ENCODE measurements around the gene GADD45A. TPM values are rescaled to one million over a fixed set of nuclear protein-coding genes. Genes with fewer than 3 reads are reported as not detected.

GADD45A gene
- total RNA-seq, 2 experiments from 2014 or later: 47.0 to 48.3 TPM

Other genes with a start within 250 kb of the GADD45A start
- under 1 TPM; 0.05 to 0.07 TPM for gene GNG12, start 148.3 kb downstream of the GADD45A start, total RNA-seq

Data from activated naive CD4-positive, alpha-beta T cell treated with anti-CD3 and anti-CD28 coated beads for 36 hours (primary cell).